GM19438 (cell line): ENCODE results near the gene MCF2L.

Source experiments
- ATAC-seq: cut with Tn5 transposase; IDR thresholded peaks from one replicate; pipeline ENCODE4 v1.9.1; 2021; ENCODE audit warnings: low read depth; ENCODE audit not compliant: unreplicated experiment

Gene MCF2L

GRCh38 chr13:113117911-113118260 lies 148.9 kb downstream of the MCF2L start:
- ATAC-seq: no peak

DNA sequence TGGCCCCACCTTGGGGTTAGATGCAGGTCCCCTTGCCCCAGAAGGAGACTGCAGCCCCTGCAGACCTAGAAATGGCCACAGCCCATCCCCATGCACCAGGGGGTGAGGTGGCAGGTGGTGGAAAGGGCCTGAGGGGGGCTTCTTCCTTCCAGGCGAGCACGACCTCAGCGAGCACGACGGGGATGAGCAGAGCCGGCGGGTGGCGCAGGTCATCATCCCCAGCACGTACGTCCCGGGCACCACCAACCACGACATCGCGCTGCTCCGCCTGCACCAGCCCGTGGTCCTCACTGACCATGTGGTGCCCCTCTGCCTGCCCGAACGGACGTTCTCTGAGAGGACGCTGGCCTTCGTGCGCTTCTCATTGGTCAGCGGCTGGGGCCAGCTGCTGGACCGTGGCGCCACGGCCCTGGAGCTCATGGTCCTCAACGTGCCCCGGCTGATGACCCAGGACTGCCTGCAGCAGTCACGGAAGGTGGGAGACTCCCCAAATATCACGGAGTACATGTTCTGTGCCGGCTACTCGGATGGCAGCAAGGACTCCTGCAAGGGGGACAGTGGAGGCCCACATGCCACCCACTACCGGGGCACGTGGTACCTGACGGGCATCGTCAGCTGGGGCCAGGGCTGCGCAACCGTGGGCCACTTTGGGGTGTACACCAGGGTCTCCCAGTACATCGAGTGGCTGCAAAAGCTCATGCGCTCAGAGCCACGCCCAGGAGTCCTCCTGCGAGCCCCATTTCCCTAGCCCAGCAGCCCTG lies 149.4 kb downstream of the MCF2L start:
- ATAC-seq: no peak

GRCh38 chr13:113119166-113119821 lies 150.3 kb downstream of the MCF2L start:
- no peak for ATAC-seq

DNA sequence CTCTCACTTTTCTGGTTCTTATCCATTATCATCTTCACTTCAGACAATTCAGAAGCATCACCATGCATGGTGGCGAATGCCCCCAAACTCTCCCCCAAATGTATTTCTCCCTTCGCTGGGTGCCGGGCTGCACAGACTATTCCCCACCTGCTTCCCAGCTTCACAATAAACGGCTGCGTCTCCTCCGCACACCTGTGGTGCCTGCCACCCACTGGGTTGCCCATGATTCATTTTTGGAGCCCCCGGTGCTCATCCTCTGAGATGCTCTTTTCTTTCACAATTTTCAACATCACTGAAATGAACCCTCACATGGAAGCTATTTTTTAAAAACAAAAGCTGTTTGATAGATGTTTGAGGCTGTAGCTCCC lies 150.8 kb downstream of the MCF2L start:
- no peak for ATAC-seq

DNA sequence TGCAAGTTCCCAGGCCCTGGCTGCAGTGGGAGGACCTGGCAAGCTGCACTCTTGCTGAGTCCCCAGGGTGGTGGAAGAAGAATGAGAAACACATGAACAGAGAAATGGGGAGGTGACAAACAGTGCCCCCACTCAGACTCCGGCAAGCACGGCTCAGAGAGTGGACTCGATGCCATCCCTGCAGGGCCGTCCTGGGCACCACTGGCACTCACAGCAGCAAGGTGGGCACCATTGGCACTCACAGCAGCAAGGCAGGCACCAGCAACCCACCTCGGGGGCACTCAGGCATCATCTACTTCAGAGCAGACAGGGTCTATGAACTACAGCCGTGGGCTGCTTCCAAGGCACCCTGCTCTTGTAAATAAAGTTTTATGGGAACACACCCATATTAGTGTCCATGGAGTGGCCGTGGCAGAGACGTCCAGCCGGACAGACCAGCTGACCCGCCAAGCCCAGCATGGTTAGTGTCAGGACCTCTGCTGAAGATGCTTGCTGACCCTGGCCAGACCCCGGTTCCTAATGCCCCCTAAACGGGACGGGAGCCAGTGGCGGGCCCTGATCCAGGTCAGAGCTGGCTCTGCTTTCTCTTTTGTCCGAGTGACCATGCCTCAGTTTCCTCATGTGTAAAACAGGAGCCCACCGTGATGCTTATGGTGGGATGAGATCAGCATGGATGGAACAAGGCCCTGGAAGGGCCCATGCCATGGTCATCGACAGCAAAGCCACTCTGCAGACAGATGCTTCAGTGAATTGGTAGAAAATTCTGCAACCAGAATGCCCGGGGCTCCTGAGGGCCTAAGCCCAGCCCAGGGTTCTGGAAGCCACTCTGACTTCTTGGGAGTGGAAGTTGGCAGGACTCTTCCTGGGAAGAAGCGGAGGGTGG lies 151.5 kb downstream of the MCF2L start:
- no peak for ATAC-seq

DNA sequence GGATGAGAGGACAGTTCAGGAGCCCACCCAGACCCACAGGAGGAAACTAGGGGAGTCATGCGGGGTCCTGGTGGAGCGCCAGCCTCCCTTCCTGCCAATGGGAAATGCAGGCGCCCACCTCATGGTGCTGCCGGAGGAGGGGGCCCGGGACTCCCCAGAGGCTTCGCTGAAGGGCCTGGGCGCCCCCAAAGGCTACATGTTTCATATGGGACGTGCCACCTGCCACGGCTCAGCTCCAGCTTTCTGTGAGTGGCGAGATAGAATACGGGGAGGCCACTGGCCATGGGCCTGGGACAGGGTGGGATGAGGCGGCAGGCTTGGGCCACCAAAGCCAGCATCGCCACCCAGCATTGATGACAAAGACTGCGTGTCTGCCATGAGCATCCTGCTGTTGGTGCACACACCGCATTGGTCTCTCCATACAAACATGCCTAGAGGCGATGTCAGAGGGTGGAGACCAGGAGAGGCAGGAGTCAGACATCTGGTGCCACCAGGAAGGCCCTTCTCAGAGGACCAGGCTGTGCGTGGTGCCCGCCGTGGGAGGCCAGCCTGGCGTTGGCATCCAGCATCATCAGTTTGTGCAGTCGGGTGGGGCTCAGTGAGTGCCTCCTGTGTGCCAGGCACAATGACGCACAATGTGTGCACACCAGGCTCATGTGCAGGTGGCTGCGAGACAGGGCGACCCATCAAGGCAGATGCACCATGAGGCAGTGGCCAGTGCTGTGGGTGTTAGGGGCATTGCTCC lies 152.3 kb downstream of the MCF2L start:
- ATAC-seq: no peak

DNA sequence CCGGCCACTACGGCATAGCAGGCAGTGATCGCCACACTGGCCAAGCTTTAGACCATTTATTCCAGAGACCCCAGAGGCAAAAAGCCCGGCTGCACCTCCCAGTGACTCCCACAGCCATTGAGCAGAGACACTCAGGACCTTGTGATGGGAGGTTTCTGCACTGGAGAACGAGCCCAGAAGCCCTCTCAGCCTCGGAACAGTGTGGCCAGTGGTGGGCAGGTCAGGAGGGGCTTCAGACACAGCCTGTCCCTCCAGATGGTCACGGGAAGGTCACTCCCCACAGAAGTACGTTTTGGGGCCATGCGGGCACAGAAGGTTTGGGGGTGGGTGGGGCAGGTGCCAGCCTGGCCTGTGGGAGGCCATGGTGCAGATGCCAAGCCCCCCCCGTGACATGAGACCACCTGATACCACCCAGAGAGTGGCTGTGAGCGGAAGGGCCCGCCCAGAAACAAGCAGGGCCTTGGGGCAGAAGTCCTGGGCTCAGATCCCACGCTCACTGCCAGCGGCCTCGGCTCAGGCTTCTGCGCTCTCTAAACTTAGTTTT lies 153.0 kb downstream of the MCF2L start:
- no peak for ATAC-seq

- no peak for ATAC-seq
Measured at GRCh38 chr13:113122550-113123225, 153.7 kb downstream of the MCF2L start, which contains the start of gene F10. F10 (plus strand) TSS chr13:113122799; CDS start chr13:113122856, 57 bp downstream.

DNA sequence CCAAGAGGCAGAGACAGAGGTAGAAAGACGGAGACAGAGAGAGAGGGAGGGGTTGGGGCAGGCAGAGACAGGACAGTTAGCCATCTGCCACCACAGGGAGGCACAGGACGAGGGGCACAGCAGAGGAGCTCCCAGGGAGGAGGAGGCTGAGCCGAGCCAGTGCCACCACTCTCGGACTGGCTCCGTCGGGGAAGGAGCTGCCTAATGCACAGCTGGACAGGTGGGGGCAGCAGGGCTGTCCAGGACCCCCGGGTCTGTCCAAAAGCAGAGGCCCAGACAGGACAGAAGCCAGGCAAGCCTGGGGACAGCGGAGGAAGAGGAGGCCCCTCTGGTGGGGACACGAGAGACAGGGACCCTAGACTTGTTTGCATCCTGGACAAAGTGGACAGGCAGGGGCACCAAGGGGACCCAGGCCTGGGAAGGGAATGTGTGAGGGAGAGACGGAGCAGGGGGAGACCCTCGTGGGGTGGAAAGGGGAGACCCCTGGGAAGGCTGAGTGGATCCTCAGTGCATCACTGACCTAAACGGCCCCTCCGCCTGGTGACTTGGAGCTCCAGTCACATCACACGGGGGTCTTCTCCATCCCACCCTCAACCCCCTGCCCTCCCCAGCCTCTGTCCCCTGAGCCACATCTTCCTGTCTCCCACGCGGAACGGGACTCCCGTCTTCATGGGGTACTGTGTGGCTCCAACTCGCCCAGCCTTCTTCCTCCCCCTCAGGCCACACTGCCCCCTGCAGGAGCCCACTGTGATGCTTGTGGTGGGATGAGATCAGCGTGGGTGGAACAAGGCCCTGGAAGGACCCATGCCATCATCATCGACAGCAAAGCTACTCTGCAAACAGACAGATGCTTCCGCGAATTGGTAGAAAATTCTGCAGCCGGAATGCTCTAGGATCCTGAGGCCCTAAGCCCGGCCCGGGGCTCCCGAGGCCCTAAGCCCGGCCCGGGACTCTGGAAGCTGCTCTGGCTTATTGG lies 154.5 kb downstream of the MCF2L start:
- no peak for ATAC-seq

DNA sequence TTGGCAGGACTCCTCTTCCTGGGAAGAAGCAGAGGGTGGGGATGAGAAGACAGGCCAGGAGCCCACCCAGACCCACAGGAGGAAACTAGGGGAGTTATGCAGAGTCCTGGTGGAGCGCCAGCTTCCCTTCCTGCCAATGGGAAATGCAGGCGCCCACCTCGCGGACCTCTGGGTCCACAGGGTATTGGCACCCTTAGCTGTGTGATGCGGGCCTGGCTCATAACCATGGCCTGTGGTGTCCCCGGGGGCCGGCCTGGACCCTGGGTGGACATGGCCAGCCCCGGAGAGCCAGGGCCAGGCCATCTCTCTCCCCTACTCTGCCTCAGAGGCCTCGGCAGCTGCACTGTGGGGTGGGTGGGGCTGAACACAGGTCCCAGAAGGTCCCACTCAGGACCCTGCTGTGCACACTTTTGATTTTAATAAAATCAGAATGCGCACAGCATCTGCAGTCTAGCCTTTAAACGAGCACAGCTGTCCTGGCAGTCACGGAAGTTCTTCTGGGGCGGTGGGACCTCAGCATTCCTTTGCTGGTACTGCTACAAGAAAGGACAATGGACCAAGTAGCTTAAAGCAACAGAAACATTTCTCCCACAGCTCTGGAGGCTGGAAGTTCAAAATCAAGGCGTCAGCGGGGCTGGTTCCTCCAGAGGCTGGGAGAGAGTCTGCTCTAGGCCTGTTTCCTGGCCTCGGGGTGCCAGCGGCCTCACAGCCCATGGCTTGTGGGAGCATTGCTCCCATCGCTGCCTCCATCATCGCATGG lies 155.4 kb downstream of the MCF2L start:
- no peak for ATAC-seq

- no peak for ATAC-seq
Measured at GRCh38 chr13:113125506-113126264, 156.7 kb downstream of the MCF2L start.

- ATAC-seq: no peak
Measured at GRCh38 chr13:113126265-113127150, 157.5 kb downstream of the MCF2L start.

DNA sequence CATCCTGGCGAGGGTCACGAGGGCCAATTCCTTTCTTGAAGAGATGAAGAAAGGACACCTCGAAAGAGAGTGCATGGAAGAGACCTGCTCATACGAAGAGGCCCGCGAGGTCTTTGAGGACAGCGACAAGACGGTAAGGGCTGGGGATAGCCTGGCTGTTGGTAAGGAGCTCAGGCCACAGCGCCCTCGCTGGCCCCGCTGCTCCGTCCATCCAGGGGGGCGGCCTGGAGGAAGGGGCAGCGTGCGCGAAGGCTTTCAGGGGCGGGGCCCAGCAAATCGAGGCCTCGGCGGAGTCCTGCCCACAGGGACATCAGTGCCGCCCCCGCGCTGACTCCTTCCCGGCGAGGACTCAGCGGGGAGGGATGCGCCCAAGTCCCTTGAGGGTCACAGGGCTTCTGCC lies 160.5 kb downstream of the MCF2L start:
- no peak for ATAC-seq

- no peak for ATAC-seq
Measured at GRCh38 chr13:113129921-113130750, 161.1 kb downstream of the MCF2L start.

DNA sequence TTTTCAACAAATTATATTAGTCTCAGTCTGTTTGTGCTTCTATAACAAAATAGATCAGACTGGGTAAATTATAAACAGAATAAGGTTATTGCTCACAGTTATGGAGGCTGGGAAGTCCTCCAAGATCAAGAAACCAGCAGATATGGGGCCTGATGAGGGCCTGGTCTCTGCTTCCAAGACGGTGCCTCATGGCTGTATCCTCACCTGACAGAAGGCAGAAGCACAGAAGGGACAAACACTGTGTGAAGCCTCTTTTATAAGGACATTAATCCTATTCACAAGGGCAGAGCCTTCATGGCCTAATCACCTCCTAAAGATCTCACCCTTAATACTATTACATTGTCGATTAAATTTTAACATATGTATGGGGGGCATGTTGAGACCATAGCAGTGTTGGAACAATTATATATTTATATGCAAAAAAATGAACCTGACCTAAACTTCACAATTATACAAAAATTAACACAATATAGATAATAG lies 166.3 kb downstream of the MCF2L start:
- ATAC-seq: no peak
